ENCODE results near the gene GRIPAP1. TPM values are rescaled to one million over a fixed set of nuclear protein-coding genes. Genes with fewer than 3 reads are reported as not detected.

The GRIPAP1 gene
- total RNA-seq, 1 experiment from 2014 or later, result 51.0 TPM

- Histone ChIP-seq H3K27me3 (ENCODE audit: control insufficient read depth, insufficient read depth, low read length) (no peaks in the 10 kb centered on the region), H3K4me3 (ENCODE audit: low read depth in 2 of 2, low read length in 2 of 2) (no peak overlapping the region), H3K27ac (ENCODE audit: low read length) (no peak overlapping the region), H3K36me3 (ENCODE audit: control insufficient read depth, insufficient read depth, low read length) (no peaks in the 10 kb centered on the region), H3K9me3 (ENCODE audit: control insufficient read depth, insufficient read depth, low read depth, low read length) (no peaks in the 10 kb centered on the region), H3K4me1 (ENCODE audit: control insufficient read depth, insufficient read depth, low read length) (no peaks in the 10 kb centered on the region)
- ChIA-PET POLR2A (no interaction called here), CTCF (no interaction called here)
- DNase-seq (ENCODE audit: low read depth, low spot score), result no peak
- in situ Hi-C loops (cut with HindIII; ENCODE audit: low pct_unique_long_range_greater_than_20kb, low sequenced_read_pairs) (no loop called here), intact Hi-C loops (cut with micrococcal nuclease; ENCODE audit: unreplicated experiment) (no loop called here)
- no peak for ATAC-seq
- no peak for TF ChIP-seq POLR2AphosphoS5 (IDR thresholded peaks at IDR 0.05; ENCODE audit: low read depth, low read length)
- no peak for TF ChIP-seq REST (IDR thresholded peaks at IDR 0.05; ENCODE audit: insufficient read depth in 1 of 2, low read depth in 2 of 2, low read length in 1 of 2)
- no peak for TF ChIP-seq SIN3A (IDR thresholded peaks at IDR 0.05; ENCODE audit: borderline replicate concordance, insufficient read depth, low read depth, low read length)
- no peak for TF ChIP-seq CTCF (IDR thresholded peaks at IDR 0.05)
- BruUV-seq (replicated peaks), result no TSS peak
Observed at GRCh38 chrX:48968377-48968776, 33.7 kb downstream of the GRIPAP1 start.

GRCh38 chrX:48966796-48967579, 35.1 kb downstream of the GRIPAP1 start:
- CTCF ChIA-PET, result no interaction called here
- ATAC-seq (no peak), DNase-seq (ENCODE audit: low read depth, low spot score) (no peak)
- Histone ChIP-seq H3K4me3 (ENCODE audit: low read depth in 2 of 2, low read length in 2 of 2) (no peak overlapping the region), H3K27me3 (ENCODE audit: control insufficient read depth, insufficient read depth, low read length) (no peaks in the 10 kb centered on the region), H3K4me1 (ENCODE audit: control insufficient read depth, insufficient read depth, low read length) (no peaks in the 10 kb centered on the region), H3K27ac (ENCODE audit: low read length) (no peak overlapping the region), H3K9me3 (ENCODE audit: control insufficient read depth, insufficient read depth, low read depth, low read length) (no peaks in the 10 kb centered on the region), H3K36me3 (ENCODE audit: control insufficient read depth, insufficient read depth, low read length) (no peaks in the 10 kb centered on the region)
- intact Hi-C loops (cut with micrococcal nuclease; ENCODE audit: unreplicated experiment) (no loop called here), in situ Hi-C loops (cut with HindIII; ENCODE audit: low pct_unique_long_range_greater_than_20kb, low sequenced_read_pairs) (no loop called here)
- POLR2A ChIA-PET, result no interaction called here
- no TSS peak for BruUV-seq (replicated peaks)
- TF ChIP-seq CTCF (IDR thresholded peaks at IDR 0.05) (no peak), TCF7L2 (IDR thresholded peaks at IDR 0.05; ENCODE audit: low read depth, low read length) (no peak), POLR2AphosphoS5 (IDR thresholded peaks at IDR 0.05; ENCODE audit: low read depth, low read length) (no peak), SIN3A (IDR thresholded peaks at IDR 0.05; ENCODE audit: borderline replicate concordance, insufficient read depth, low read depth, low read length) (no peak)
